GM18519 (cell line): ENCODE results near the gene CPVL.

ENCODE experiments used
- ATAC-seq: cut with Tn5 transposase; IDR thresholded peaks from one replicate; pipeline ENCODE4 v1.9.1; 2021; ENCODE audit warnings: mild to moderate bottlenecking, moderate library complexity; ENCODE audit not compliant: unreplicated experiment, low FRiP score

The CPVL gene

DNA sequence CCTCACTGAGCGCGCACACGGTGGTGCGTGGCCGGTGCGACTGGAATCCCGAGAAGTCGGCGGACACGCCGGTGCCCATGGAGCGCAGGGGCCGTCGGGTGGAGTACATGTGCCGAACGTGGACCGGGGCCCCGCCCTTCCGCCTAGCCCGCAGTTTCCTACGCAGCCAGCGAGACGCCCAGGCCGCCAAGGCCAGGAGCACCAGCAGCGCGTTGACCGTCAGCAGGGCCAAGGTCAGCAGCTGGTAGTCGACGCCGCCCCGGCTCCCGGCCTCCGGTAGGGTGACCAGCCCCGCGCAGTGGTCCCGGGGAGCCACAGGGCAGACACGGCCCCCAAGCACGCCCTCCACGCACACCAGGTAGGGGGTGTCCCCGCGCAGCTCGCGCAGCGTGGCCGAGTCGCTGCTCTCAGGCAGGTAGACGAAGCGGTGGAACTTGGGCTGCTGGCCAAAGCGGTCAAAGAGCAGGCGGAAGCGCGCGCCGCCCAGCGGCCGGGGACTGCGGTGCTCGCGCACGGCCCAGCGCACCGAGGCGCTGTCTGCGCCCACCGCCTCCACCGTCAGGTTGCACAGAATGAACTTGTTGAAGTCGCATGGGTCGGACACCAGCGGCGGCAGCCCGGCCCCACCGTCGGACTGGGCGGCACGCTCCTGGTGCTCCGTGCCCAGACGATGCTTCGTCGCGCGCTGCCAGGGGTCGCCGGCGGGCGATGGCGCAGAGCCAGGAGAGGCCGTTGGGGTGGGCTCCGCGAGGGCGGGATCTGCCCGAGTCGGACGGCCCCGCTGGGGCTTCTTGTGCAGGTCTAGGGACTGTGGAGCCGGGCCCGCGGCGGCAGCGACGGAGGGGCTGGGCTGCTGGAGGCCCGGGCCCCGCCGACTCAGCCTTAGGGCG, 190.4 kb downstream of the CPVL start:
- no peak for ATAC-seq

DNA sequence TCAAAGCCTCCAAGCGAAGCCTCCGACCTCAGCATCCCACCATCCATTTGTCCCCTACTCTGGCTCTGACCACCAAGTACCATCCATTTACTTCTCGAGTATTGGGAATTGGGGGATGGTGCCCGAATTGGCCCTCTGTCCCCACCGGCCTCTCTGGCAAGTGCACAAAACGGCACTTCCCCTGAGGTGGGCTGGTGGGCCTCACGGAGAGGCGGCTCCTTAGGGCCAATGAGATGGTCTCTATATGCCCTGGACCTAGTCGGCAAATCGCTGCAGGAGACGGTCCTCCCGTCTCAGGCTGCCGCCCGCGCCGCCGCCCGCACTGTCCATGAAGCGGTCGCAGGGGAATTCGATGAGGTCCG, 191.0 kb downstream of the CPVL start:
- no peak for ATAC-seq

DNA sequence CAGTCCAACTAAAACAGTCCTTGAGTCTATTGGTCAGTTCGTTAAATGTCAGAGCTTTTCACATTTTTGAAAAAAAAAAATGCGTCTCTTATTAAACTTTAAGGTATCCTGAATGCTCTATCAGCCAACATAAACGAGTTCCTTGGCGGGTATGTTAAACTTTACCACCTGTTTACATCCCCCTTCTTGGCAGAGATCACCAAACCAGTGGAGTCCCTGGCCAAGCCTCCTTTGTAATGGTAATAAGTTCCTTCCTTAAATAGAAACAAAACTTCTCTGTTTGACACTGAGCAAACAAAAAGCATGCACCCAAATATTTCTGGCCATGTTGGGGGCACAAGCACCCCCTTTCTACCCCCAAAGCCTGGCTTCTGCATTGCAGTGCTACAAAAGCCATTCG, 191.4 kb downstream of the CPVL start:
- ATAC-seq, result no peak

DNA sequence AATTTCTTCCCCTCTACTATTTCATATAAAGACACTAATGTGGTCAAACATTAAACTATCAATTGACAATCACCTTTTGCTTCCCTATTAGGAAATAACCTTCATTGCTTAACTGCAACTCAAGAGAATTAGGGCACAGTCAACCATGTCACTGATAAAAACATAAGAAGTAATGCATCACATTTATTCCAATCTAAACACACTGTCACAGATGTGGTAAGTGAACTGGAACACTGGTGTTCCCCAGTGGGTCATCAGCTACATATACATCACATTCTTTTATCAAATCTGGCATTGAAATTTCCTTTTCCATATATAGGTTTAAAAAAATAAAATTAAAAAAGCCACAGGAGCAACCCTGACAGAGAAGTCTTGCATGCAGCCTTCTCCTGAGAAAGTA, 191.9 kb downstream of the CPVL start:
- ATAC-seq, result no peak

DNA sequence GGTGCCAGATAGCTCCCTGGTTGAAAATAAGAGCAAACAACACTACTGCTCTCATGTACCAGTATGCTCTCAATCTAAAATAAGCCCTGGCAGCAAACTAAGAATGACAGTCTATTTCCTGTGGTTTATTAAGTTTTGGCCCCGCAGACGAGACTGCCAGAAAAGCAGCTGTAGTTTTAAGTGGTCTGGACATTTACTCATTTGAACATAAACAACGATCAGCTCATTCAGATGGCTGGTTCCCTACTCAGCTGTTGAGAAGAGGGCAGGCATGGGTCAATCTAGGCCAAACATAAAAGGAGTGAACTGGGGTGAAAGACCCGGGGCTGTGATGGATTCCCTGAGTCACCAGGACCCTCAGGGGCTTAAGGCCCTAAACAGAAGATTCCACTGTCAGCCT, 192.7 kb downstream of the CPVL start:
- ATAC-seq, result no peak
